T-helper 1 cell (primary cell): ENCODE measurements around the gene TROAP.
A peak's percentile ranks its signal among the peaks of the same experiment; 100 is the strongest.
"Not testable (repeated sequence)": the region's sequence is repeated elsewhere in the genome, so short reads cannot be mapped to it uniquely, and the experiment has no call there.

Experiments used
- DNase-seq, 5 donors: peaks; one replicate each; pipeline ENCODE4 v3.0.0-alpha.2; 2012 to 2020

Gene TROAP

GRCh38 chr12:49330631-49331379, 7.8 kb downstream of the TROAP start:
- DNase-seq, result no peak

GRCh38 chr12:49331380-49332222, 8.5 kb downstream of the TROAP start:
- no peak for DNase-seq

GRCh38 chr12:49332441-49332861, 9.4 kb downstream of the TROAP start:
- no peak for DNase-seq

- no peak for DNase-seq
These were observed 9.9 kb downstream of the TROAP start for GRCh38 chr12:49332891-49333371.

- DNase-seq, result not testable (repeated sequence)
These were observed 10.7 kb downstream of the TROAP start for GRCh38 chr12:49333778-49334177.

- DNase-seq, result no peak
These were observed 11.2 kb downstream of the TROAP start for GRCh38 chr12:49334226-49334625.

GRCh38 chr12:49334681-49335080, 11.6 kb downstream of the TROAP start:
- DNase-seq, result no peak

GRCh38 chr12:49335118-49335954, 12.3 kb downstream of the TROAP start:
- DNase-seq, result no peak

GRCh38 chr12:49335955-49336644, 13.0 kb downstream of the TROAP start:
- DNase-seq, result no peak

- DNase-seq, result peak; percentile 75 to 85 (median 80)
These were observed 13.9 kb downstream of the TROAP start, which contains the start of gene C1QL4 for GRCh38 chr12:49336645-49337584. Gene C1QL4, minus strand, starts transcription at chr12:49337188. Its CDS starts 711 bp downstream, at chr12:49336477.

GRCh38 chr12:49338830-49339463, 15.9 kb downstream of the TROAP start:
- DNase-seq, result no peak

- no peak for DNase-seq
These were observed 16.4 kb downstream of the TROAP start for GRCh38 chr12:49339464-49339861.

GRCh38 chr12:49340095-49340870, 17.2 kb downstream of the TROAP start:
- DNase-seq, result no peak

- no peak for DNase-seq
These were observed 18.1 kb downstream of the TROAP start for GRCh38 chr12:49340971-49341776.

GRCh38 chr12:49341777-49342065, 18.7 kb downstream of the TROAP start:
- no peak for DNase-seq

- peak; percentile 50 to 77 (median 60) for DNase-seq
These were observed 19.2 kb downstream of the TROAP start for GRCh38 chr12:49342066-49342913.

GRCh38 chr12:49342914-49343731, 20.1 kb downstream of the TROAP start:
- no peak for DNase-seq
